Measurements from ENCODE around the gene GRB10. TPM values are rescaled to one million over a fixed set of nuclear protein-coding genes. Genes with fewer than 3 reads are reported as not detected.

Gene GRB10
- total RNA-seq, 1 donor from 2014 or later = 67.7 TPM

- H3K36me3 ChIP-seq (ENCODE audit: control insufficient read depth, insufficient read depth, low read length) = peaks cover 5% of the 10 kb centered on the region
- no peaks in the 10 kb centered on the region for H3K27me3 ChIP-seq (ENCODE audit: control insufficient read depth, insufficient read depth, low read length)
- DNase-seq (ENCODE audit: low read depth) (no peak), FAIRE-seq (no peak)
- TF ChIP-seq CTCF (IDR thresholded peaks at IDR 0.05; ENCODE audit: insufficient read depth, low read length, severe bottlenecking) = no peak
- no peak overlapping the region for H3K4me3 ChIP-seq (ENCODE audit: low read depth, low read length)
These were observed 50.8 kb downstream of the GRB10 start for GRCh38 chr7:50731703-50732582.

- Histone ChIP-seq H3K4me3 (ENCODE audit: low read depth, low read length) (no peak overlapping the region), H3K36me3 (ENCODE audit: control insufficient read depth, insufficient read depth, low read length) (peaks cover 5% of the 10 kb centered on the region), H3K27me3 (ENCODE audit: control insufficient read depth, insufficient read depth, low read length) (no peaks in the 10 kb centered on the region)
- FAIRE-seq (no peak), DNase-seq (ENCODE audit: low read depth) (no peak)
- TF ChIP-seq CTCF (IDR thresholded peaks at IDR 0.05; ENCODE audit: insufficient read depth, low read length, severe bottlenecking) = no peak
These were observed 52.0 kb downstream of the GRB10 start for GRCh38 chr7:50730446-50731400.

GRCh38 chr7:50729962-50730361, 52.7 kb downstream of the GRB10 start:
- Histone ChIP-seq H3K36me3 (ENCODE audit: control insufficient read depth, insufficient read depth, low read length) (peaks cover 6% of the 10 kb centered on the region), H3K27me3 (ENCODE audit: control insufficient read depth, insufficient read depth, low read length) (no peaks in the 10 kb centered on the region), H3K4me3 (ENCODE audit: low read depth, low read length) (no peak overlapping the region)
- FAIRE-seq (no peak), DNase-seq (ENCODE audit: low read depth) (no peak)
- TF ChIP-seq CTCF (IDR thresholded peaks at IDR 0.05; ENCODE audit: insufficient read depth, low read length, severe bottlenecking) = no peak

- no peak for FAIRE-seq
- no peaks in the 10 kb centered on the region for H3K27me3 ChIP-seq (ENCODE audit: control insufficient read depth, insufficient read depth, low read length)
- no peak for DNase-seq (ENCODE audit: low read depth)
- H3K4me3 ChIP-seq (ENCODE audit: low read depth, low read length) = no peak overlapping the region
- TF ChIP-seq CTCF (IDR thresholded peaks at IDR 0.05; ENCODE audit: insufficient read depth, low read length, severe bottlenecking) = no peak
- H3K36me3 ChIP-seq (ENCODE audit: control insufficient read depth, insufficient read depth, low read length) = peaks cover 14% of the 10 kb centered on the region
These were observed 54.5 kb downstream of the GRB10 start for GRCh38 chr7:50728184-50728583.

- FAIRE-seq = no peak
- peaks cover 14% of the 10 kb centered on the region for H3K36me3 ChIP-seq (ENCODE audit: control insufficient read depth, insufficient read depth, low read length)
- no peak for TF ChIP-seq CTCF (IDR thresholded peaks at IDR 0.05; ENCODE audit: insufficient read depth, low read length, severe bottlenecking)
- no peak for DNase-seq (ENCODE audit: low read depth)
- H3K27me3 ChIP-seq (ENCODE audit: control insufficient read depth, insufficient read depth, low read length) = no peaks in the 10 kb centered on the region
- H3K4me3 ChIP-seq (ENCODE audit: low read depth, low read length) = no peak overlapping the region
These were observed 55.0 kb downstream of the GRB10 start for GRCh38 chr7:50727711-50728110.

All from bronchial epithelial cell (primary cell).